ENCODE data around the gene P3H2. TPM values are rescaled to one million over a fixed set of nuclear protein-coding genes. Genes with fewer than 3 reads are reported as not detected.

P3H2 gene
- total and polyA plus RNA-seq, 2 donors (not counting 1 experiment from before 2014, with no cell fraction given), result not detected

- TF ChIP-seq CTCF (IDR thresholded peaks at IDR 0.05) (no peak), EZH2 (IDR thresholded peaks at IDR 0.05; ENCODE audit: borderline replicate concordance, insufficient read depth, low read depth, low read length, poor library complexity, severe bottlenecking) (no peak)
- H3K27me3 ChIP-seq (replicated peaks in 1 of 4; ENCODE audit: control extremely low read depth in 1 of 4, control insufficient read depth in 3 of 4, insufficient read depth in 4 of 4, low read length in 3 of 4), result no peaks in the 10 kb centered on the region
- no peak for ATAC-seq (ENCODE audit: low read depth)
- 100% methylated on average over 1 of the region's 4 CpGs for WGBS (ENCODE audit: insufficient coverage)
- H3K4me2 ChIP-seq (replicated peaks; ENCODE audit: low read depth, low read length, poor library complexity, severe bottlenecking), result no peak overlapping the region
- H3K36me3 ChIP-seq (replicated peaks in 1 of 2; ENCODE audit: control extremely low read depth in 1 of 2, control insufficient read depth in 1 of 2, extremely low read depth in 1 of 2, insufficient read depth in 2 of 2, low read length in 1 of 2), result no peaks in the 10 kb centered on the region
- intact Hi-C loops (cut with micrococcal nuclease), result no loop called here
- no peaks in the 10 kb centered on the region for H3K9me3 ChIP-seq (ENCODE audit: control extremely low read depth in 1 of 3, control insufficient read depth in 2 of 3, insufficient read depth in 1 of 3, low read length in 2 of 3)
- Mint-ChIP-seq H3K9me3 (ENCODE audit: insufficient read depth) (no peaks in the 10 kb centered on the region), H3K4me3 (no peak overlapping the region), H3K27me3 (peaks cover 7% of the 10 kb centered on the region), H3K4me1 (no peaks in the 10 kb centered on the region), H3K27ac (no peak overlapping the region)
- H4K20me1 ChIP-seq (ENCODE audit: control insufficient read depth, insufficient read depth, low read length, poor library complexity, severe bottlenecking), result no peaks in the 10 kb centered on the region
- H2AFZ ChIP-seq (ENCODE audit: insufficient read depth, low read depth, low read length, poor library complexity, severe bottlenecking), result no peak overlapping the region
- ChIA-PET POLR2A (no interaction called here), CTCF (no interaction called here)
- DNase-seq, result no peak
- no peaks in the 10 kb centered on the region for H3K4me1 ChIP-seq (ENCODE audit: control insufficient read depth in 2 of 2, insufficient read depth in 2 of 2, low read length in 2 of 2)
- H3K9ac ChIP-seq (ENCODE audit: low read length), result no peak overlapping the region
- no peak overlapping the region for H3K4me3 ChIP-seq (ENCODE audit: control extremely low read depth in 1 of 5, extremely low read depth in 1 of 5, insufficient read depth in 1 of 5, low read depth in 2 of 5, low read length in 4 of 5)
- H3K27ac ChIP-seq (ENCODE audit: low read length in 2 of 2), result no peak overlapping the region
- no peaks in the 10 kb centered on the region for H3K79me2 ChIP-seq (ENCODE audit: control insufficient read depth, insufficient read depth, low read length)
Measured at GRCh38 chr3:190024912-190025311, 95.8 kb downstream of the P3H2 start.

GRCh38 chr3:190019844-190020243 lies 100.9 kb downstream of the P3H2 start:
- intact Hi-C loops (cut with micrococcal nuclease), result no loop called here
- no peak overlapping the region for H3K4me2 ChIP-seq (replicated peaks; ENCODE audit: low read depth, low read length, poor library complexity, severe bottlenecking)
- no peak overlapping the region for H2AFZ ChIP-seq (ENCODE audit: insufficient read depth, low read depth, low read length, poor library complexity, severe bottlenecking)
- TF ChIP-seq CTCF (IDR thresholded peaks at IDR 0.05), result no peak
- TF ChIP-seq EZH2 (IDR thresholded peaks at IDR 0.05; ENCODE audit: borderline replicate concordance, insufficient read depth, low read depth, low read length, poor library complexity, severe bottlenecking), result no peak
- Mint-ChIP-seq H3K9me3 (ENCODE audit: insufficient read depth) (no peaks in the 10 kb centered on the region), H3K27ac (no peak overlapping the region), H3K27me3 (peaks cover 4% of the 10 kb centered on the region), H3K4me3 (no peak overlapping the region), H3K4me1 (no peaks in the 10 kb centered on the region)
- no peaks in the 10 kb centered on the region for H4K20me1 ChIP-seq (ENCODE audit: control insufficient read depth, insufficient read depth, low read length, poor library complexity, severe bottlenecking)
- H3K9me3 ChIP-seq (ENCODE audit: control extremely low read depth in 1 of 3, control insufficient read depth in 2 of 3, insufficient read depth in 1 of 3, low read length in 2 of 3), result no peaks in the 10 kb centered on the region
- ATAC-seq (ENCODE audit: low read depth) (no peak), DNase-seq (no peak)
- no peaks in the 10 kb centered on the region for H3K79me2 ChIP-seq (ENCODE audit: control insufficient read depth, insufficient read depth, low read length)
- no CpG with 5 or more reads among the region's 2 CpGs for WGBS (ENCODE audit: insufficient coverage)
- no peaks in the 10 kb centered on the region for H3K27me3 ChIP-seq (replicated peaks in 1 of 4; ENCODE audit: control extremely low read depth in 1 of 4, control insufficient read depth in 3 of 4, insufficient read depth in 4 of 4, low read length in 3 of 4)
- no peaks in the 10 kb centered on the region for H3K36me3 ChIP-seq (replicated peaks in 1 of 2; ENCODE audit: control extremely low read depth in 1 of 2, control insufficient read depth in 1 of 2, extremely low read depth in 1 of 2, insufficient read depth in 2 of 2, low read length in 1 of 2)
- no peak overlapping the region for H3K27ac ChIP-seq (ENCODE audit: low read length in 2 of 2)
- ChIA-PET POLR2A (no interaction called here), CTCF (no interaction called here)
- no peak overlapping the region for H3K4me3 ChIP-seq (ENCODE audit: control extremely low read depth in 1 of 5, extremely low read depth in 1 of 5, insufficient read depth in 1 of 5, low read depth in 2 of 5, low read length in 4 of 5)
- no peak overlapping the region for H3K9ac ChIP-seq (ENCODE audit: low read length)
- no peaks in the 10 kb centered on the region for H3K4me1 ChIP-seq (ENCODE audit: control insufficient read depth in 2 of 2, insufficient read depth in 2 of 2, low read length in 2 of 2)

Data from B cell (primary cell).